CD4-positive, alpha-beta T cell treated with Interleukin-12 subunit alpha and Interleukin-12 subunit beta, for 1 hour (primary cell): ENCODE measurements around the gene B3GNT7.
"Not testable (repeated sequence)": the region's sequence is repeated elsewhere in the genome, so short reads cannot be mapped to it uniquely, and the experiment has no call there.

Source experiments
- DNase-seq: peaks from one replicate; pipeline ENCODE4 v3.0.0-alpha.2; 2020

The B3GNT7 gene, protein sequence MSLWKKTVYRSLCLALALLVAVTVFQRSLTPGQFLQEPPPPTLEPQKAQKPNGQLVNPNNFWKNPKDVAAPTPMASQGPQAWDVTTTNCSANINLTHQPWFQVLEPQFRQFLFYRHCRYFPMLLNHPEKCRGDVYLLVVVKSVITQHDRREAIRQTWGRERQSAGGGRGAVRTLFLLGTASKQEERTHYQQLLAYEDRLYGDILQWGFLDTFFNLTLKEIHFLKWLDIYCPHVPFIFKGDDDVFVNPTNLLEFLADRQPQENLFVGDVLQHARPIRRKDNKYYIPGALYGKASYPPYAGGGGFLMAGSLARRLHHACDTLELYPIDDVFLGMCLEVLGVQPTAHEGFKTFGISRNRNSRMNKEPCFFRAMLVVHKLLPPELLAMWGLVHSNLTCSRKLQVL

DNA sequence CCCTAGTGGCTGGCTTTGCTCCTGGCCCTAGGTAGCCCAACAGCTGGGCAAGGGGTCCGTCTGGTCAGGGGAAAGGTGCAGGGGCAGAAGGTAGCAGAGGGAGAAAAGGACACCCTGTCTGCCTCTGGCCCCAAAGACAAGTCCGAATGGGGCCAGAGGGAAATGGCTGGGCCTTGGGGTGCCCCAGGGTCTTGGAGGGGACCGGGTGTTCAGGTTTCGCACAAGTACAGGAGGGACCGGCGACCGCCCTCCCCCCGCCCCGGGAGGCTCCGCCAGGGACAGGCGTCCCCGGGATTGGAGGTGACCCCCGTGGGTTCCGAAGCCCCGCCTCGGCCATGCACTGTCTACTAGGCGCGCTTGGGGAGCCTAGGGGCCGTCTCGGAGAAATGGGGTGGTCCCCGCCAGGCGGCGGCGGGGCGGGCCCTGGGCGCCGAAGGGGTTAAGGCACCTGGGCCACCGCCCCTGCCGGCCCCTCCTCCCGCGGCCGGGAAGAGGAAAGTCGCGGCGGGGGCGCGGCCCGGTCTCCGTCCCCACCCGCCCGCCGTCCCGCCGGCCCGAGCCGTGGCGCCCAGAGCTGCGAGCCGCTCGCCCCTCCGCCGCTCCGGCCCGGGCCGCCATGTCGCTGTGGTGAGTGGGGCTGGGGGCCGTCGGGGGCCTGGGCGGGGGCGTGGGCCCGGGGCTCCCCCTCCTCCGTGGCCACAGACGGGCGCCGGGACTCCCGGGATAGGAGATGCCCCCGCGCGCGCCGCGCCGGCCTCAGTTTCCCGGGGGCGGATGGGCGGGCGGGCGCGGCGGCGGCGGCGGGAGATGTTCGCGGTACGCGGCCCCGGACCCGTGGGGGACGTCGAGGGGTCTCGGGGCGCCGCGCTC is at the start of gene B3GNT7:
Gene B3GNT7 (plus strand): TSS at position 523 of the 870 bp plus-strand sequence. CDS start 94 bp downstream, at position 617.
- DNase-seq: no peak

DNA sequence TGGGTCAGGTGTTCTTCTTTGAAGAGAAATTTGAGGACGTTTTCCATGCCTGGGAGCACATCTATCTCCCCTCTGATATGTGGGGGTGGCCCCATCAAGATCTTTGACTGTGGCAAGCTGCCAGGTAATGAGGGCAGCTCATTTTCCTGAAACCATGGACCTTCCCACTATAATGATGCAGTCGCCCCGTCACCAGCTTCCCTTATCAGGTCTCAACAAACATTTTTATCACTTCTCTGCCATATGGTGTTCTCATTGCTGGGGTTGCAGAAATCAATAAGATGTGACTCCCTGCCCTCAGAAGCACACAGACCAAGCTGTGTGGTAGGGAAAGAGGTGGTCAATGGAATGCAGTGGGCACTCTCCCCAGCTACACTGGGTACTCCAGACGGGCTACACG is 48.4 kb upstream of the B3GNT7 start:
- no peak for DNase-seq

DNA sequence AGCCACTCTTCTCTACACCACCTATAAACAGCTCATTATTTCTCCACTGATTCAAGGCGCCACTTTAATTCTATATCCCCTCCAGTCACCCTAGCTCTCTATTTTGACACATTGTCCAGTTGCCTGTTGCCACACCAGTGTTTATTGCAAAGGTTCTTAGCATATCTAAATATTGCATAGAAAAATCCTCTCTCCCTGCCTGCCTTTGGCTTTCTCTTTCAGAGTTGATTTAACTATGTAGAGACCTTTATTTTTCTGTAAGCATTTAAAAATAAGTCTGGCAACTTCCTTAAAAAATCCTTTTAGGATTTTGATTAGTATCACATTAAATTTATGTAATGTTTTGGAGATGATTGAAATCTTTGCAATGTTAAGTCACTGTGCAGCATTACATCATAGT is 47.9 kb upstream of the B3GNT7 start:
- DNase-seq: no peak

DNA sequence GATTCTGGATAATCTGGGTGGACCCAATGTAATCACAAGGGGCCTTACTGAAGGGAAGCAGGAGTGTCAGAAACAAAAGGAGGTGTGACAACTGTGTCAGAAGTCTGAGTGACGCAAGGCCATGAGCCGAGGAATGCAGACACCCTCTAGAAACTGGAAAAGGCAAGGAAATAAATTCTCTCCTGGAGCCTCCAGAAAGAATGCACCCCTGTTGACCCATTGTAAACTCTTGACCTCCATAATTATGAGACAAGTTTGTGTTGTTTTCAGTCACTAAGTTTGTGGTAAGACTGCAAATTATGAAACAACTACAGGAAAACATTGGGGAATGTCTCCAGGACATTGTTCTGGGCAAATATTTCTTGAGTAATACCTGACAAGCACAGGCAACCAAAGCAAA is 47.3 kb upstream of the B3GNT7 start:
- no peak for DNase-seq

GRCh38 chr2:231348704-231349373 is 46.7 kb upstream of the B3GNT7 start:
- DNase-seq: no peak

GRCh38 chr2:231349374-231349735 is 46.2 kb upstream of the B3GNT7 start:
- not testable (repeated sequence) for DNase-seq

- no peak for DNase-seq
These were observed 43.9 kb upstream of the B3GNT7 start for GRCh38 chr2:231351648-231352047.

DNA sequence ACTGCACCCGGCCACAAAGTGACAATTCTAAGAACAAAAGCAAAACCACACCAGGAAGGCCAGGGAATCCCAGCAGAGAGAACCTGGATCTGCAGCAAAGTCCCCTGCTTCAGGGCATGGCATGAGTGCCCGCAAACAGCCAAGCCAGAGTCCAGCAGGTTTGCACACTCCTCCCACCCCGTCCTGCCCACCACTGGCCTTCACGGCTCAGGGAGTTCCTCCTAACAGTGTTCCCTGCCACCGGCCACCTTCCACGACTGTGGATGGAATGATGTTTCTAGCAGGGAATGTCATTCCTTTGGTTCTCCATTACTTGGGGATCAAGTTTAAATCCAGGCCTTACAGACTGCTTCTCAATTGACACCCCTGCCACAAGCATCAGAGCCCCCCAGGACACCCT is 42.0 kb upstream of the B3GNT7 start:
- DNase-seq: no peak

DNA sequence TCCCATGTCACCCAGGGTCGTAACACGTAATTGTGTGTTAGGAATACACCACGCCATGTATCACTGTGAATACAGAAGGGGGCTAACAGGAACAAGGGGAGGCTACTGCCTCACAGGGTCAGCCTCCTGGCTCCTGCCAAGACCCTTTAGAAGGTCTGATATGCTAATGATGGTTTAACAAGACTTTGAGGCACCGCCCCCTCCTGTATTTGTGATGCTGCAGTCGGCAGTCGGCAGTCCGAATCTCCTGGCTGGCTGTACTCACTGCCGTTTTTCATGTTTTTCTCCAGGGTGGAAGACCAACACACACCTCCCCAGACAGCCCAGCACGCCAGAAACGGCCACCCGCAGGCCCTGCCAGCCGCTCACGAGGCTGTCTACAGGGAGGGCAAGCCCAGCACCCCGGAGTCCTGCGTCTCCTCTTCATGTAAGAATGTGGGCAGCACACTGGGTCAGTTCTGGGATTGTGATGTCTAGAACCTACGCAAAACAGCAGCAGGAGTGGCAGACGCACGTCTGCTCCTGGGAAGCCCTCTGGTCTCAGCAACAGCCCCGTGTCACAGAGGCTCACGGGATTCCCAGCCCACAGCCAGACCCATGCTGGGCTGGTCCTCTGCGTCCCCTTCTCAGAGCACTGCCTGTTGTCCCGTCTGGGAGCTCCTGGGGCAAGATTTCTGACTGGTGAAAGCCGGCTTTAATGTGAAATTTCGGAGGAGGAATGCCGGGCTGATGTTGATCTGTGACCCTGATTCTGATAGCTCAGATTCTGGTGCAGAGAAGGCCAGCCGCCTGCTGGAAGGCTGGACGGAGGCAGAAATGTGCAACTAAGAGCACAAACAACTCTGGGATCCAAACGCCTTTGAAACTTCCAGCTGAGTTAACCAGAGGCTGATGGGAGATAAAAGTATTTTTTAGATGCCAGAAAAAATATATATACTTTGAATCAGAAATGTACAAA is 39.7 kb upstream of the B3GNT7 start:
- DNase-seq: no peak

- DNase-seq: no peak
These were observed 39.1 kb upstream of the B3GNT7 start for GRCh38 chr2:231356466-231356844.

GRCh38 chr2:231357048-231357447 is 38.5 kb upstream of the B3GNT7 start:
- no peak for DNase-seq

GRCh38 chr2:231357931-231358330 is 37.6 kb upstream of the B3GNT7 start:
- DNase-seq: no peak

DNA sequence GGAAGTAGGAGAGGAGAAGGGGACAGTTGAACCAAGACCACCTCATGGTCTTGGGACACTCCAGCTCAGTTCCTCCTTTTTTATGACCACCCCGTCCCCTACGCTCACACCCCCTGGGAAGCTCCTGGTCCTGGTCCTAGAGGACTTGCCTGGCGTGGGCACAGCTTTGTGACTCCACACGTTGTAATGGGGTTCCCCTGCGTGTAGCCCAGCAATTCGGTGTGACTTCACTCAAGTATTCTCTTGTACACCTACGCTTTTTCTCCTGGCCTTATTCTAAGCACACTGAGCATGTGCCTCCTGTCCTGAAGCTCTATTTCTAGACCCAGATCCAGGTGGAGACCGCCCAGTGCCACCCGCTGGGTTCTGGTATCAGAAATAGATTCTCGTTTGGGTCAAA is 36.1 kb upstream of the B3GNT7 start:
- no peak for DNase-seq

DNA sequence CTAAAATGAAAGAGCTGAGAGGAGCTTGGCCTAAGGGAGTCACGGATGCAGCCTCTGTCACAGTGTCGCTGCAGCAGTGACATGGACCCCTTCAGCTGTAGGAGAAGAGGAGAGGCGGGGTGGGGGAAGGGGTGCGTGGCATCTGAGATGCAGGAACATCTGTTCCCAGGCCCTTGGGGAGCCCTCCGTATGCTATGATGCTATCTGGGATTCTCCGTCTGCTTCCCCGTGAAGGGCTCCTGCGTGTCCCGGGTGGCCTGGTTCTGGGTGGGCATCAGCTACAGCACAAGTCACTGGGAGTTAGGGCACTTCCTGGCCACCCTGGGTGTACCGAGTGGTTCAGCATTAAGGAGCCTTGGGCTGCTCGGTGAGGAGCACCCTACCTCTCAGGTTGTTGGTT is 35.6 kb upstream of the B3GNT7 start:
- DNase-seq: no peak

DNA sequence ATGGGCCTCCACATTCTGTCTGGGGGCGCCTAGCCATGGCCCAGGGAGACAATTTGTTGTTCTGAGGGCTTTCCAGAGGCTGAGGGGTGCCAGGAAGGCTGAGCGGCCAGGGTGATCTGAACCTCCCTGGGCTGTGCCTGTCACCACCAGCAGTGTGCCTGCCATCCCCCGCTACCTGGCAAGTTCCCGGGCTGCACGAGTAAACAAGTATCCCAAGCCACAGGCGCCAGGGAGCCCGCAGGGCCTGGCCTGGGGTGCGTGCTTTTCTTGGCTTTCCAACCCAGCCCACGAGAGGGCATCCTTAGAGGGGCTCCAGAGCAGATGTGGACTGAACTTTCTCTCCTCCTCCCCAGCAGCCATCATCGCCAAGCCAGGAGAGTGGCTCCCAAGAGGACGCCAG is 35.1 kb upstream of the B3GNT7 start:
- no peak for DNase-seq

DNA sequence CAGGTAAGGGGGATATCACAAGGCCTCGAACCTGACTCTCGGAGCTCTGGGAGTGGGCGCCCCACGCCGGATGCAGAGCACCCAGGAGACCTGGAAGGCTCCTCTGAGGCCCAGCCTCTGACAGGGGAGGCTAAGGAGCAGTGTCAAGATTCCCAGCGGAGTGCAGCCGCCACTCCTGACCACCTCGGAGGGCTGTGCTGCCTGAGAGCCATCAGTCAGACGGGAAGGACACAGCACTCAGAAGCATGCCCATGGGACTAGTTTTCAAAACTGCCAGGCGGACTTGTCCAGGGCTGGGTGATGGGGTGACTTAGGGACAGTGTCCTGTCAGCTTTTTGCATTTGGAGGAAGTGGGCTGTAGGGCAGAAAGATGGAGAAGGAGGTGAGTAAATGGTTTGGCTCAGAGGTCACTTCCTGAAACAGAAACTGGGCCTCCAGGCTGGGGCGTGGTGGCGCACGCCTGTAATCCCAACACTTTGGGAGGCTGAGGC is 34.6 kb upstream of the B3GNT7 start:
- no peak for DNase-seq

- peak; percentile 24 for DNase-seq
These were observed 33.6 kb upstream of the B3GNT7 start for GRCh38 chr2:231361701-231362554.

DNA sequence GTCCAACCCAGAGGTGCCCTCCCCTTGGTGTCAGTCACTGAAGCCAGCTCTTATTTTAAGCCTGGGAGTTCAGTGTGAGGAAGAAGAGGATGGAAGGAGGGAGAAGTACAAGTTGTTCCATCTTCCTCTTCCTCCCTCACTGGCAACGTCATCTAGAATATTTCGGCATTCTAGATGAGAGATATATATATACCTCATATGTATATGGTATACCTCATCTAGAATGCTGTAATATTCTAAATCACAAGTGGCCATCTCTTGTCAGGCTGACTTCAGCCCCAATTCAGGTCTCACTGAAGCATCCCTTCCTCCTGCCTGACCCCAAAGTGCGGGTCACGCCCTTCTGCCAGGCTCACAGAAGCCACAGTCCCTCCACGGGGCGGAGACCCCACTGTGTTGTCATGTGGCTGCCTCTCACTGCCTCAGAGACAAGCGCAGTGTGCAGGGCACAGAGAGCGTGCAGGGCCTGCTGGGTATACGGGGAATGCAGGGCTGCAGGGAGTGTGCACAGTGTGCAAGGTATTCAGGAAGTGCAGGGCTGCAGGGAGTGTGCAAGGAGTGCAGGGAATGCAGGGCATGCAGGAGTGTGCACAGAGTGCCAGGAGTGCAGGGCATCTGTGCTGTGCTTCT is 32.8 kb upstream of the B3GNT7 start:
- DNase-seq: no peak

- no peak for DNase-seq
These were observed 31.4 kb upstream of the B3GNT7 start for GRCh38 chr2:231364061-231364460.

- no peak for DNase-seq
These were observed 30.3 kb upstream of the B3GNT7 start for GRCh38 chr2:231364961-231365810.
